Cardiac septum (tissue), 1 donor: Measurements from ENCODE around the gene CCNG1. TPM values are rescaled to one million over a fixed set of nuclear protein-coding genes. Genes with fewer than 3 reads are reported as not detected.
"Not testable (repeated sequence)": the region's sequence is repeated elsewhere in the genome, so short reads cannot be mapped to it uniquely, and the experiment has no call there.

Experiments
- DNase-seq: peaks from one replicate; pipeline ENCODE4 v3.0.0-alpha.2; 2020; ENCODE audit warnings: low spot score
- intact Hi-C: fragments of 100-400 bp; cut with DNase I; formaldehyde crosslinking; loops from one replicate; pipeline ENCODE4 v1.14.0; 2022
- long read RNA-seq: library from polyadenylated mRNA; unstranded; transcript quantifications from one replicate; pipeline ENCODE4 v2.0.0, GENCODE V29; 2021
- total RNA-seq: library from RNA; stranded (reverse); fragmentation: NEBNext Ultra II Directional; extraction: Animal tissue kit (Norgen Biotek cat#: 25700); gene quantifications from one replicate; pipeline ENCODE4 v1.2.1, GENCODE V29; 2021
- donor health status: DM: no; HTN: no; CAD: no.

CCNG1 gene, protein sequence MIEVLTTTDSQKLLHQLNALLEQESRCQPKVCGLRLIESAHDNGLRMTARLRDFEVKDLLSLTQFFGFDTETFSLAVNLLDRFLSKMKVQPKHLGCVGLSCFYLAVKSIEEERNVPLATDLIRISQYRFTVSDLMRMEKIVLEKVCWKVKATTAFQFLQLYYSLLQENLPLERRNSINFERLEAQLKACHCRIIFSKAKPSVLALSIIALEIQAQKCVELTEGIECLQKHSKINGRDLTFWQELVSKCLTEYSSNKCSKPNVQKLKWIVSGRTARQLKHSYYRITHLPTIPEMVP
- total RNA-seq, result 62.6 TPM
- long read RNA-seq, transcript CCNG1-202 (8 exons, 2,366 nt), result minor isoform, 39 of 154 reads
- long read RNA-seq, transcript CCNG1-201 (7 exons, 2,458 nt), result major isoform, 95 of 154 reads
- long read RNA-seq, partial matches to known transcripts, result 10 of 154 reads
- long read RNA-seq, other reads (novel, unspliced or antisense), result 9 of 154 reads

GRCh38 chr5:163437309-163438182, at the start of gene CCNG1:
Gene CCNG1, plus strand, starts transcription at chr5:163437595. Its CDS starts 1,662 bp downstream, at chr5:163439257.
- intact Hi-C loops, result no loop called here
- peak; percentile 97 for DNase-seq

DNA sequence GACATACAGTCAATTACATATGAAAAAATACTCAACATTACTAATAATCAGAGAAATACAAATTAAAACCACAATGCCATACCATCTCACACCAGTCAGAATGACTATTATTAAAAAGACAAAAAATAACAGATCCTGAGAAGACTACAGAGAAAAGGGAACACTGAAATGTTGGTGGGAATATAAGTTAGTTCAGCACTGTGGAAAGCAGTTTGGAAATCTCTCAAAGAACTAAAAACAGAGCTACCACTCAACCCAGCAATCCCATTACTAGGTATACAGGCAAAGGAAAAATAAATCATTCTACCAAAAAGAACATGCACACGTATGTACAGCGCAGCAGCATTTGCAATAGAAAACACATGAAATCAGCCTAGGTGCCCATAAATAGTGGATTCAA, 41.6 kb upstream of the CCNG1 start:
- DNase-seq, result no peak
- intact Hi-C loops, result no loop called here

DNA sequence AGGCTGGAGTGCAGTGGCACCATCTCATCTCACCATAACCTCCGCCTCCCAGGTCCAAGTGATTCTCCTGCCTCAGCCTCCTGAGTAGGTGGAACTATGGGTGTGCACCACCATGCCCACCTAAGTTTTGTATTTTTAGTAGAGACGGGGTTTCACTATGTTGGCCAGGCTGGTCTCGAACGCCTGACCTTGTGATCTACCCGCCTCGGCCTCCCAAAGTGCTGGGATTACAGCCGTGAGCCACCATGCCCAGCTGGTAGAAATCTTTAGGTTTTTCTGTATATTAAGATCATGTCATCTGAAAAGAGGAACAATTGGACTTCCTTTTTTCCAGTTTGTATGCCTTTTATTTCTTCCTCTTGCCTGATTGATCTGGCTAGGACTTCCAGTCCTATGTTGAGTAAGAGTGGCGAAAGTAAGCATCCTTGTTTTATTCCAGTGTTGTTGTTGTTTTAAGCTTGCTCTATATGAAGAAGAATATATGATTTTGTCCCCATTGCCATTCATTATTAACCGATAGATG, 40.5 kb upstream of the CCNG1 start:
- DNase-seq, intact Hi-C loops: not testable (repeated sequence)

DNA sequence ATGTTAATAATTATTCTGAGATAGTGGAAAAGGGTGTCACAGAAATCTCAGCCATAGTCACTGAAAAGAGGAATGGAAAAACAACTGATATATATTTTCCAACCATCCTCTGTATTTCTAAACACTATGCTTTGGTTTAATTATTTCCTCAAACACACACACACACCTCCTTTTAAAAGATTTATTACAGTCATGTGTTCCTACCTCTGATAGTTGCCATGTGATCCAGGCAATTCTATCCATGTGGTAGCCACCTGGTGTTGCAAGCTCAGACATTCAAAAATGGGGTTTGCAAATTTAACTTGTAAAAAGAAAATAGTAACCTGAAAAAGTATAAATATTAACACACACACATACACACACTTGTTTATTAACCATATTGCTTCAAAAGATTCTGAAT, 40.0 kb upstream of the CCNG1 start:
- intact Hi-C loops, result no loop called here
- no peak for DNase-seq

- intact Hi-C loops, result no loop called here
- DNase-seq, result no peak
Observed at GRCh38 chr5:163399923-163400322, 37.5 kb upstream of the CCNG1 start.

DNA sequence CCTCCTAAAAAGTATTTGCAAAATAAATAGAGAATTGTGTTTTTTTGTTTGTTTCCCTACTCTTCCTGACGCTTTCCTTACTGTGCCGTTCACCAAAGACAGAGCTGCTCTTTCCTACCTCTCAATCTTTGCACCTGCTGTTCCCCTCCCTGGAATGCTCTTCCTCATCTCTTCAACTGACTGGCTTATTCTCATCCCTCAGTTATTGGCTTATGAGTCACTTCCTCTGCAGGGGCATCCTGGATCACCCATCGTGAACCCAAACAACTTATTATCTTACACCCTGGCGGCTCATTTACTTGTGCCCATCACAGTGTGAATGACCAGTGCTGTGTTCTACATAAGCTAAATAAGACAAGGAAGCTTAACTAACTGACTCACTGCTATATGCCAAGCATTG, 36.1 kb upstream of the CCNG1 start:
- intact Hi-C loops, result no loop called here
- DNase-seq, result no peak

- intact Hi-C loops, result no loop called here
- no peak for DNase-seq
Observed at GRCh38 chr5:163402007-163402406, 35.4 kb upstream of the CCNG1 start.

- intact Hi-C loops, result no loop called here
- DNase-seq, result no peak
Observed at GRCh38 chr5:163404364-163405173, 32.8 kb upstream of the CCNG1 start.

- intact Hi-C loops, result no loop called here
- no peak for DNase-seq
Observed at GRCh38 chr5:163407034-163407655, 30.2 kb upstream of the CCNG1 start.

DNA sequence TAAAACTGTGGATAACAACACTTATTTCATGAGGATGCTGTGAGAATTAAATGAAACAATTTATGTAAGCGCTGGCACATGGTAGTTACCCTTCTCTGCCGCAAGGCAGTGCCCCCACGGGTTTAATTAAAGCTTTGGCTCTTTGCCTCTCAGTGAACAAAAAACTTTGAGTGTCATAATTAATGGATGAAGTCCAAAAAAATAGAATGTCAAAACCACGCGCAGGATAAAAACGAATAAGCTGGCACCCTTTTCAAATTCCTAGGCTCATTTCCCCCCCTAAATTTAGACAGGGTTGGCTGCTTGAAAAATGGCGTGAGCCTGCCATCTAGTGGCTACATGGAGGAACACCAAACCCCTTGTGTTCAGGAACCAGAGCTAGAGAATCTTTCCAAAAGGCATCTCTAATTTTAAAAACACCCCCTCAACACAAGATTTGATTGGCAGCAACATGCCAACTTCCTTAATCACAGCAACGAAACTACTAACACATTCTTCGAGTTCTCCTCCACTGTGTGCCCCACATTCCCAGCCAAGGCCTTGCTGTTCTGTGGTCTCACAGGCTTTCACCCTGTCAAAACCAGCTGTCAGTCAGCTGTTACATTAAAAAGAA, 29.0 kb upstream of the CCNG1 start:
- intact Hi-C loops, result no loop called here
- no peak for DNase-seq

- intact Hi-C loops, result no loop called here
- DNase-seq, result no peak
Observed at GRCh38 chr5:163409384-163409783, 28.0 kb upstream of the CCNG1 start.

DNA sequence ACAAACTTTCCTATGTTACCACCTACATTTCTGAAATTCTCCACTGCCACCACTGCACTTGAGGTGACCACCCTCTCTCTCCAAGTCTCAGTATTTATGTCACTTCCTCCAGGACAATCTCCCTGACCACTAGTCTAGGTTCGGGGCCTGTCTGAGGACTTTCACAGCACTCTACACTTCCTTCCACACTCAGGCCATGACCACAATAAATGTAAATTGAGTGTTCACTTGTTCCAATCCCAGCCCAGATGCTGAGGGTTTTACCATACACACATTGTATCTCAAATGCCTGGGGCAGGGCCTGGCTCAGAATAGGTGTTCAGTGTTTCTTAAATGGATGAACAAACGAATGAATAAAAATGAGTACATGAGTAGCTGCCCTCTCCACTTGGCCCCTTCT, 26.9 kb upstream of the CCNG1 start:
- no peak for DNase-seq
- intact Hi-C loops, result no loop called here

GRCh38 chr5:163415673-163416072, 21.7 kb upstream of the CCNG1 start:
- intact Hi-C loops, DNase-seq: not testable (repeated sequence)

GRCh38 chr5:163424836-163425235, 12.6 kb upstream of the CCNG1 start:
- intact Hi-C loops, result no loop called here
- DNase-seq, result no peak

GRCh38 chr5:163426128-163426527, 11.3 kb upstream of the CCNG1 start:
- DNase-seq, intact Hi-C loops: not testable (repeated sequence)

- DNase-seq, result no peak
- intact Hi-C loops, result no loop called here
Observed at GRCh38 chr5:163432544-163432943, 4.9 kb upstream of the CCNG1 start.

DNA sequence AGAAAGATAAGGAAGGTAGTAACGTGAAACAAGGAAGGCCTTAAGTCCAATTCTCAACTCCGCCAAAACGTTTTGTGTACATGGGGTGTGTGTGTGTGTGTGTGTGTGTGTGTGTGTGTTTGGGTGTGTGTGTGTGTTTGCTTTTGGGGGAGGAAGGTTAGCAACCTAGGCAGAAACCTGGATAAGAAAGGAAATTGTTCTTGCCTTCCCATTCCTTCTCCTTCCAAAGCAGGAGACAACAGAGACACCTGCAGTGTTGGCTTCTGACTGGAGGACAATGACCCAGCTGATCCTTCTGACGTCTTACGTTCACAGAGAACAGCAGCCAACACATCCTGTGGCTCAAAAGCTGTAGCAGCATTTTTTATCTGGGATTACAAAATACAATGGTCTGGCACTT, 4.1 kb upstream of the CCNG1 start:
- intact Hi-C loops, result no loop called here
- DNase-seq, result no peak

- intact Hi-C loops, result no loop called here
- DNase-seq, result no peak
Observed at GRCh38 chr5:163434401-163434866, 3.0 kb upstream of the CCNG1 start.

- no peak for DNase-seq
- intact Hi-C loops, result no loop called here
Observed at GRCh38 chr5:163436515-163436914, 880 bp upstream of the CCNG1 start.
